Transverse colon (tissue), 3 donors: Measurements from ENCODE around the gene CHD6.

Experiments
- POLR2A ChIP-seq: fragments of 450-650 bp; IDR thresholded peaks from one replicate; pipeline ENCODE4 v1.6.1; 2016; ENCODE audit warnings: antibody characterized with exemption, mild to moderate bottlenecking, moderate library complexity
- TF ChIP-seq, protein P1 (sequence below), 5 experiments: fragments of 200-600 bp in 3 of 5; fragments of 450-650 bp in 2 of 5; sonication (generic) in 3 of 5; IDR thresholded peaks; 1 replicate in 2 of 5; 2 replicates in 3 of 5; pipeline ENCODE4 v1.5.1; 2016 to 2017; ENCODE audit warnings: antibody characterized with exemption in 5 of 5, inconsistent platforms in 3 of 5, mild to moderate bottlenecking in 2 of 5, moderate library complexity in 1 of 5

DNA sequence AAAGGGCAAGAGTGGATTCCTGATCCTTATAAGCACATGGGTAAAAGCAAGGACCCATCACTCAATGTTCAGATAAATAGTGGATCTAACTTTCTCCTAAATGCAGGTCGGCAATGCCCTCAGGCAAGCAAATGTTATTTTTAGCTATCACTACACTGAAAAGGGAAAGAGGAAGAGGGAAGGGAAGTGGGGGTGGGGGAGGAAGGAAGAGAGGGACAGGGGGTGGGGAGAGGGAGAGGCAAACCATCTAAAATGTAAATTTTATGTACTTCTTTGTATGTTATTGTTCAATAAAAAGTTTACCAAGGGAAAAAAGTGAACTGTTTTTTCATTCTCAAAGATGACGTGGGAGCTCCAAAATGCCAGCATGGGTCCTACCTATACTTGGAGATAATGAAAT is 44.2 kb downstream of the CHD6 start:
- TF ChIP-seq, protein P1, sequence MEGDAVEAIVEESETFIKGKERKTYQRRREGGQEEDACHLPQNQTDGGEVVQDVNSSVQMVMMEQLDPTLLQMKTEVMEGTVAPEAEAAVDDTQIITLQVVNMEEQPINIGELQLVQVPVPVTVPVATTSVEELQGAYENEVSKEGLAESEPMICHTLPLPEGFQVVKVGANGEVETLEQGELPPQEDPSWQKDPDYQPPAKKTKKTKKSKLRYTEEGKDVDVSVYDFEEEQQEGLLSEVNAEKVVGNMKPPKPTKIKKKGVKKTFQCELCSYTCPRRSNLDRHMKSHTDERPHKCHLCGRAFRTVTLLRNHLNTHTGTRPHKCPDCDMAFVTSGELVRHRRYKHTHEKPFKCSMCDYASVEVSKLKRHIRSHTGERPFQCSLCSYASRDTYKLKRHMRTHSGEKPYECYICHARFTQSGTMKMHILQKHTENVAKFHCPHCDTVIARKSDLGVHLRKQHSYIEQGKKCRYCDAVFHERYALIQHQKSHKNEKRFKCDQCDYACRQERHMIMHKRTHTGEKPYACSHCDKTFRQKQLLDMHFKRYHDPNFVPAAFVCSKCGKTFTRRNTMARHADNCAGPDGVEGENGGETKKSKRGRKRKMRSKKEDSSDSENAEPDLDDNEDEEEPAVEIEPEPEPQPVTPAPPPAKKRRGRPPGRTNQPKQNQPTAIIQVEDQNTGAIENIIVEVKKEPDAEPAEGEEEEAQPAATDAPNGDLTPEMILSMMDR (IDR thresholded peaks at IDR 0.05) = no peak
- TF ChIP-seq POLR2A = no peak
